ENCODE results near the gene AAMP.

AAMP gene

GRCh38 chr2:218257390-218257981, 12.5 kb downstream of the AAMP start:
- no peak for DNase-seq

- no peak for DNase-seq
Measured at GRCh38 chr2:218256612-218257350, 13.2 kb downstream of the AAMP start.

GRCh38 chr2:218255446-218255845, 14.5 kb downstream of the AAMP start:
- no peak for DNase-seq

GRCh38 chr2:218253232-218253625, 16.7 kb downstream of the AAMP start:
- no peak for DNase-seq

GRCh38 chr2:218252509-218253231, 17.3 kb downstream of the AAMP start:
- no peak for DNase-seq

- no peak for DNase-seq
Measured at GRCh38 chr2:218249691-218250090, 20.2 kb downstream of the AAMP start.

GRCh38 chr2:218245214-218245613, 24.7 kb downstream of the AAMP start:
- no peak for DNase-seq

- no peak for DNase-seq
Measured at GRCh38 chr2:218244665-218245064, 25.3 kb downstream of the AAMP start.

GRCh38 chr2:218244204-218244603, 25.7 kb downstream of the AAMP start:
- DNase-seq: no peak

GRCh38 chr2:218238887-218239286, 31.1 kb downstream of the AAMP start:
- peak; percentile 10 for DNase-seq

- DNase-seq: no peak
Measured at GRCh38 chr2:218236829-218237228, 33.1 kb downstream of the AAMP start.

- DNase-seq: no peak
Measured at GRCh38 chr2:218235017-218235416, 34.9 kb downstream of the AAMP start.

GRCh38 chr2:218234521-218234920, 35.4 kb downstream of the AAMP start:
- no peak for DNase-seq

- no peak for DNase-seq
Measured at GRCh38 chr2:218233543-218233942, 36.4 kb downstream of the AAMP start.

GRCh38 chr2:218230882-218231281, 39.1 kb downstream of the AAMP start:
- no peak for DNase-seq

- no peak for DNase-seq
Measured at GRCh38 chr2:218229851-218230250, 40.1 kb downstream of the AAMP start.

- DNase-seq: no peak
Measured at GRCh38 chr2:218229239-218229638, 40.7 kb downstream of the AAMP start.

GRCh38 chr2:218228366-218229090, 41.4 kb downstream of the AAMP start:
- DNase-seq: no peak

- DNase-seq: no peak
Measured at GRCh38 chr2:218226903-218227302, 43.0 kb downstream of the AAMP start.

- DNase-seq: no peak
Measured at GRCh38 chr2:218224186-218224585, 45.8 kb downstream of the AAMP start.

- no peak for DNase-seq
Measured at GRCh38 chr2:218223046-218223445, 46.9 kb downstream of the AAMP start.

GRCh38 chr2:218221000-218221399, 48.9 kb downstream of the AAMP start:
- no peak for DNase-seq

GRCh38 chr2:218219934-218220333, 50.0 kb downstream of the AAMP start:
- DNase-seq: no peak
